ENCODE data around the gene ARFIP1. TPM values are rescaled to one million over a fixed set of nuclear protein-coding genes. Genes with fewer than 3 reads are reported as not detected.

ARFIP1 gene
- total RNA-seq, 1 donor from 2014 or later, result 36.6 TPM

Other genes with a start within 250 kb of the ARFIP1 start
- gene FBXW7, start 243.9 kb upstream of the ARFIP1 start, total RNA-seq, result 126 TPM
- 12.6 TPM for gene TMEM154, start 100.0 kb upstream of the ARFIP1 start, total RNA-seq
- 4.8 TPM for gene TIGD4, start 224 bp upstream of the ARFIP1 start, total RNA-seq
- 9.9 TPM for gene FHDC1, start 156.4 kb downstream of the ARFIP1 start, total RNA-seq

Measured in tongue (tissue), 1 donor.